PC-9 (cell line): Measurements from ENCODE around the gene PLEKHB2. TPM values are rescaled to one million over a fixed set of nuclear protein-coding genes. Genes with fewer than 3 reads are reported as not detected.

ENCODE experiments used
- BruUV-seq: library from RNA; stranded (reverse); fragments of 400-500 nt; replicated peaks from 2 replicates; lab custom pipeline; 2021; lab: Mats Ljungman, UMichigan
- CTCF ChIA-PET: fragments of 300-600 bp; sonication (Branson Sonifier 250); formaldehyde crosslinking; loops from one replicate; lab custom pipeline; 2022; ENCODE audit warnings: antibody characterized with exemption; lab: Charles Lee
- POLR2A ChIA-PET: fragments of 300-600 bp; sonication (Branson Sonifier 250); formaldehyde crosslinking; loops from one replicate; lab custom pipeline; 2022; ENCODE audit warnings: antibody characterized with exemption; ENCODE audit not compliant: unreplicated experiment; lab: Charles Lee
- DNase-seq, 2 experiments: peaks; one replicate each; pipeline versions ENCODE4 v3.0.0 to v3.0.0-alpha.2; 2015 to 2022; ENCODE audit warnings: mixed read lengths in 1 of 2
- H2AFZ ChIP-seq: fragments of 200-600 bp; sonication (generic); 2 replicates; pipeline ENCODE4 v1.8.1; 2017; ENCODE audit warnings: antibody characterized with exemption
- H3F3A ChIP-seq: fragments of 200-600 bp; sonication (generic); 2 replicates; pipeline ENCODE4 v1.8.1; 2017; ENCODE audit warnings: antibody characterized with exemption, mild to moderate bottlenecking, low read depth; ENCODE audit not compliant: insufficient read depth
- H3K27ac ChIP-seq: fragments of 200-600 bp; sonication (generic); 2 replicates; pipeline ENCODE4 v1.6.1; 2016; ENCODE audit warnings: mixed run types
- H3K27me3 ChIP-seq: fragments of 200-600 bp; sonication (generic); 2 replicates; pipeline ENCODE4 v1.6.1; 2016; ENCODE audit warnings: low read depth, mixed run types; ENCODE audit not compliant: insufficient read depth
- H3K36me3 ChIP-seq: fragments of 200-600 bp; sonication (generic); 2 replicates; pipeline ENCODE4 v1.6.1; 2016; ENCODE audit warnings: low read depth, mixed run types
- H3K4me1 ChIP-seq: fragments of 200-600 bp; sonication (generic); replicated peaks from 2 replicates; pipeline ENCODE4 v1.6.1; 2016; ENCODE audit warnings: mixed run types; ENCODE audit not compliant: insufficient read depth
- H3K4me2 ChIP-seq: fragments of 200-600 bp; sonication (generic); 2 replicates; pipeline ENCODE4 v1.6.1; 2017; ENCODE audit warnings: mixed run types
- H3K4me3 ChIP-seq: fragments of 200-600 bp; sonication (generic); 2 replicates; pipeline ENCODE4 v1.6.1; 2016; ENCODE audit warnings: mixed run types
- H3K79me2 ChIP-seq: fragments of 200-600 bp; sonication (generic); 2 replicates; pipeline ENCODE4 v1.6.1; 2017; ENCODE audit warnings: low read depth, mixed run types
- H3K9me2 ChIP-seq: fragments of 200-600 bp; sonication (generic); 2 replicates; pipeline ENCODE4 v1.8.1; 2017; ENCODE audit warnings: mild to moderate bottlenecking; ENCODE audit not compliant: insufficient read depth
- H3K9me3 ChIP-seq: fragments of 200-600 bp; sonication (generic); 2 replicates; pipeline ENCODE4 v1.8.1; 2016; ENCODE audit warnings: low read depth; ENCODE audit not compliant: insufficient read depth
- H4K20me1 ChIP-seq: fragments of 200-600 bp; sonication (generic); 2 replicates; pipeline ENCODE4 v1.8.1; 2017; ENCODE audit not compliant: insufficient read depth
- CTCF ChIP-seq: fragments of 200-600 bp; sonication (generic); conservative IDR thresholded peaks from 2 replicates; pipeline ENCODE4 v1.6.1; 2017; ENCODE audit warnings: mixed run types, antibody characterized with exemption, mild to moderate bottlenecking, moderate library complexity
- EZH2 ChIP-seq: fragments of 200-600 bp; sonication (generic); IDR thresholded peaks from 2 replicates; pipeline ENCODE4 v1.8.0; 2017; ENCODE audit warnings: antibody characterized with exemption, low read depth
- intact Hi-C: fragments of 100-400 bp; cut with micrococcal nuclease; formaldehyde crosslinking; loops from one replicate; pipeline ENCODE4 v1.10.0; 2022; ENCODE audit not compliant: unreplicated experiment
- total RNA-seq: library from RNA; stranded (reverse); gene quantifications from 2 replicates; pipeline ENCODE4 v1.2.3, GENCODE V29; 2021

The PLEKHB2 gene
- total RNA-seq, 1 experiment from 2014 or later = 46.2 TPM

DNA sequence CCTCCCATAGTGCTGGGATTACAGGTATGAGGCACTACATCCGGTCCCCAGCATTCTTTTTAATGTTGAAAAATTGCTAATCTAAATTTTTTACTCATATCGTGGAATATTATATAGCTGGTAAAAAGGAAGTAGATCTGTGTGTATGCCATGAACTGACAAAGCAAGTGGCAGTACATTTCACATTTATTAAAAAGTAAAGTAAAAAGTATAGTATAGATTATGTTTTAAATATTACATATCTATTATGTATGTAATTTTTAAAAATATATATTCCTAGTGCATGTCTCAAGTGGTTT is 25.1 kb downstream of the PLEKHB2 start:
- Histone ChIP-seq H2AFZ (no peak overlapping the region), H4K20me1 (peaks cover 7% of the 10 kb centered on the region), H3K27me3 (no peaks in the 10 kb centered on the region), H3K27ac (peak overlapping the region; percentile 52; the same call in 1 of the 2 replicates), H3F3A (no peaks in the 10 kb centered on the region), H3K9me2 (no peaks in the 10 kb centered on the region), H3K4me1 (0 out of 2 replicates have a peak, but pooled peaks cover 3% of the 10 kb centered on the region), H3K4me3 (no peak overlapping the region), H3K9me3 (no peaks in the 10 kb centered on the region), H3K79me2 (0 out of 2 replicates have a peak, but pooled peaks cover 1% of the 10 kb centered on the region), H3K36me3 (peaks cover 36% of the 10 kb centered on the region), H3K4me2 (no peak overlapping the region)
- ChIA-PET CTCF (no interaction called here), POLR2A (interaction anchor here (0.6 kb wide), 1 partner anchor 56 kb away, joined by 6 read pairs; no protein-coding TSS in a partner anchor)
- DNase-seq = no peak
- TF ChIP-seq CTCF (no peak), EZH2 (no peak)
- BruUV-seq = no TSS peak
- intact Hi-C loops = no loop called here

DNA sequence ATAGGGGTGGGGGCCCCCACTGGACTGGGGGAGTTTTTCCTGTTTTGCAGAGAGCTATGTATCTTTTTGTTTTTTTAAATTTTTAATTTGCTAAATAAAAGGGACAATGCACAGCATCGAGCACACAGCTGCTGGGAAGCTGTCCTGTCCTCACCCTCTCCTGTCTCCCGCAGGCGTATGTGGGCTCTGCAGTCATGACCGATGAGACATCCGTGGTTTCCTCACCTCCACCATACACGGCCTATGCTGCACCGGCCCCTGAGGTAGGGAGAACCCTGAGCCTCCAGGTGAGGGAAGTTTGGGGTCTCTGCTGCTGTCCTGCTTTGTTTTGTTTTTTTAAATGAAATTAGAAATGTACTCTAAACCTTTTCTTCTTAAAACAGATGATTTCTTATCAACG is 27.6 kb downstream of the PLEKHB2 start:
- TF ChIP-seq CTCF (no peak), EZH2 (no peak)
- CTCF ChIA-PET = no interaction called here

DNA sequence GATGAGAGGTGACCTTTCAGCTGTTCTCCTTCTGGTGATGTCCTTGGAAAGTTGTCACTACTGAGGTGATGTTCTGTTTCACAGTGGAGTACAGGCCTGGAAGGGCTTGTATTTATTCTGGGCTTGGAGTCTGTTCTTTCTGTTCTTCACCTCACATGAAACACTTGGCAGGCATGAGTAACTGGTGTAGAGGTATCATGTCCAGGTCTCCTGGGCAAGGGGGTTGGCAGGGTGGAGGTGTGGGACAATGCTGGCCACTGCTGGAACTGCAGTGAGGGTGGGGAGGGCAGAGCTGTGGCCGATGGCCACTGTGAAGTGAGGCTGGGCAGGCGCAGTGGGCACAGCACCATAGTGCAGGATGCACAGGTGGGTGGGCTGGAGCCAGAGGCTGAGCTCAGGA is 35.4 kb downstream of the PLEKHB2 start:
- H3K27ac ChIP-seq = no peak overlapping the region
- 0 out of 2 replicates have a peak, but pooled peaks cover 4% of the 10 kb centered on the region for H3F3A ChIP-seq
- no peaks in the 10 kb centered on the region for H3K79me2 ChIP-seq
- H3K9me2 ChIP-seq = no peaks in the 10 kb centered on the region
- DNase-seq = no peak
- no peak overlapping the region for H3K4me2 ChIP-seq
- H4K20me1 ChIP-seq = peaks cover 36% of the 10 kb centered on the region
- no peaks in the 10 kb centered on the region for H3K27me3 ChIP-seq
- no peaks in the 10 kb centered on the region for H3K4me1 ChIP-seq
- BruUV-seq = no TSS peak
- intact Hi-C loops = no loop called here
- ChIA-PET POLR2A (interaction anchor here (0.7 kb wide), 1 partner anchor 413 kb away, joined by 4 read pairs; no protein-coding TSS in a partner anchor), CTCF (no interaction called here)
- H3K4me3 ChIP-seq = no peak overlapping the region
- no peak overlapping the region for H2AFZ ChIP-seq
- H3K9me3 ChIP-seq = no peaks in the 10 kb centered on the region
- no peak for TF ChIP-seq EZH2
- no peak for TF ChIP-seq CTCF
- H3K36me3 ChIP-seq = peaks cover 11% of the 10 kb centered on the region; the same call in 1 of the 2 replicates

More for the DNA sequence above, 27.6 kb downstream of the PLEKHB2 start:
- intact Hi-C loops = no loop called here
- H3K9me2 ChIP-seq = no peaks in the 10 kb centered on the region
- H3K4me3 ChIP-seq = no peak overlapping the region
- H3K4me1 ChIP-seq = 0 out of 2 replicates have a peak, but pooled peaks cover 3% of the 10 kb centered on the region
- BruUV-seq = no TSS peak
- no peak overlapping the region for H3K27ac ChIP-seq
- no peak for DNase-seq
- no peaks in the 10 kb centered on the region for H3K27me3 ChIP-seq
- H3K4me2 ChIP-seq = no peak overlapping the region
- no peak overlapping the region for H2AFZ ChIP-seq
- no peaks in the 10 kb centered on the region for H3K9me3 ChIP-seq
- POLR2A ChIA-PET = no interaction called here
- 0 out of 2 replicates have a peak, but pooled peaks cover 3% of the 10 kb centered on the region for H3K79me2 ChIP-seq
- H4K20me1 ChIP-seq = peaks cover 12% of the 10 kb centered on the region
- no peaks in the 10 kb centered on the region for H3F3A ChIP-seq
- peaks cover 24% of the 10 kb centered on the region for H3K36me3 ChIP-seq
